Brain microvascular endothelial cell (primary cell): Measurements from ENCODE around the gene GFM1.
A peak's percentile ranks its signal among the peaks of the same experiment; 100 is the strongest.

Source experiments
- DNase-seq: peaks from one replicate; pipeline ENCODE4 v3.0.0-alpha.2; 2020
- H3K27ac ChIP-seq: fragments of 250-450 bp; sonication (Bioruptor Pico); 2 replicates; pipeline ENCODE4 v1.5.1; 2020; ENCODE audit warnings: mild to moderate bottlenecking, moderate library complexity
- H3K27me3 ChIP-seq: fragments of 250-450 bp; sonication (Bioruptor Pico); replicated peaks from 2 replicates; pipeline ENCODE4 v1.5.1; 2020; ENCODE audit warnings: mild to moderate bottlenecking
- H3K36me3 ChIP-seq: fragments of 250-450 bp; sonication (Bioruptor Pico); replicated peaks from 2 replicates; pipeline ENCODE4 v1.5.1; 2020; ENCODE audit warnings: mild to moderate bottlenecking
- H3K4me3 ChIP-seq: 2 replicates; pipeline ENCODE4 v1.5.1; 2011; ENCODE audit warnings: low read depth, mild to moderate bottlenecking, control low read depth, low read length, moderate library complexity
- in situ Hi-C: cut with HindIII; loops from 2 replicates; pipeline ENCODE4 v1.10.0; 2017; ENCODE audit warnings: low sequenced_read_pairs, low pct_ligation_motif_present
- TF ChIP-seq, protein P1 (sequence below): IDR thresholded peaks from 2 replicates; pipeline ENCODE4 v1.5.1; 2011; ENCODE audit warnings: low read depth, mild to moderate bottlenecking, moderate library complexity, low read length, control low read depth, inconsistent platforms; ENCODE audit errors: missing control alignments

GFM1 gene

DNA sequence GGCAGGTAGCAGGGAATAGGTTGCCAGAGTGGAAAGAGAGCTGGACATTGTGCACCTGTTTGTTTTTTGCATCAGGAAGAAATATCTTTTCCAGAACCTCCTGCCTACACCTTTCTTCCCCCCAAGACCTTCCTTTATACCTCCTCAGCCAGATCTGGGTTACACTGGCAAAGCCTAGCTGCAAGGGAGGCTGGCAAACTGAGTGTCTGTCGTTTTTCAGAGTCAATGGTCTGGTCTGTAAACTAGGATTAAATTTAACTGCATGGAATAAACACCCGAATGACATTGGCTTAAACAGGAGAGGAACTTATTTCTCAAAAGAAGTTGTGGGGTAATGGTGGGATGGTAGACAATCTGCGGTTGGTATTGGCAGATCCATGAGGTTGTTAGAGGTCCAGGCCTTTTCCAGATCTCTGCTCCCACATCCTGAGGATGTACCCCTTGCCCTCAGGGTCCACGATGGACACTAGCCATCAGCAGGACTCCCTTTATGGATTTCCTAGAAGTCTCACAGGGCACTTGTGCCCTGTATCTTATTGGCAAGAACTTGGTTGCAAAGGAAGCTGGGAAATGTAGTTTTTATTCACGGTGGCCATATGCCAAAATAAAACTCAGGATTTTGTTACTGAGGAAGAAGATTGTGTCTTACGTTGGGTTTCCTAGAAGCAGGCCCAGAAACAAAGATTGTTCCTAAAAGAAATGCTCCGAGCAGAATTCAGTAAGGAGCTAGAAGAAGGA lies 91.1 kb downstream of the GFM1 start:
- TF ChIP-seq, protein P1, sequence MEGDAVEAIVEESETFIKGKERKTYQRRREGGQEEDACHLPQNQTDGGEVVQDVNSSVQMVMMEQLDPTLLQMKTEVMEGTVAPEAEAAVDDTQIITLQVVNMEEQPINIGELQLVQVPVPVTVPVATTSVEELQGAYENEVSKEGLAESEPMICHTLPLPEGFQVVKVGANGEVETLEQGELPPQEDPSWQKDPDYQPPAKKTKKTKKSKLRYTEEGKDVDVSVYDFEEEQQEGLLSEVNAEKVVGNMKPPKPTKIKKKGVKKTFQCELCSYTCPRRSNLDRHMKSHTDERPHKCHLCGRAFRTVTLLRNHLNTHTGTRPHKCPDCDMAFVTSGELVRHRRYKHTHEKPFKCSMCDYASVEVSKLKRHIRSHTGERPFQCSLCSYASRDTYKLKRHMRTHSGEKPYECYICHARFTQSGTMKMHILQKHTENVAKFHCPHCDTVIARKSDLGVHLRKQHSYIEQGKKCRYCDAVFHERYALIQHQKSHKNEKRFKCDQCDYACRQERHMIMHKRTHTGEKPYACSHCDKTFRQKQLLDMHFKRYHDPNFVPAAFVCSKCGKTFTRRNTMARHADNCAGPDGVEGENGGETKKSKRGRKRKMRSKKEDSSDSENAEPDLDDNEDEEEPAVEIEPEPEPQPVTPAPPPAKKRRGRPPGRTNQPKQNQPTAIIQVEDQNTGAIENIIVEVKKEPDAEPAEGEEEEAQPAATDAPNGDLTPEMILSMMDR: no peak
- Histone ChIP-seq H3K36me3 (peaks cover 3% of the 10 kb centered on the region), H3K27ac (no peak overlapping the region), H3K27me3 (no peaks in the 10 kb centered on the region), H3K4me3 (no peak overlapping the region)
- DNase-seq: no peak
- in situ Hi-C loops: no loop called here

DNA sequence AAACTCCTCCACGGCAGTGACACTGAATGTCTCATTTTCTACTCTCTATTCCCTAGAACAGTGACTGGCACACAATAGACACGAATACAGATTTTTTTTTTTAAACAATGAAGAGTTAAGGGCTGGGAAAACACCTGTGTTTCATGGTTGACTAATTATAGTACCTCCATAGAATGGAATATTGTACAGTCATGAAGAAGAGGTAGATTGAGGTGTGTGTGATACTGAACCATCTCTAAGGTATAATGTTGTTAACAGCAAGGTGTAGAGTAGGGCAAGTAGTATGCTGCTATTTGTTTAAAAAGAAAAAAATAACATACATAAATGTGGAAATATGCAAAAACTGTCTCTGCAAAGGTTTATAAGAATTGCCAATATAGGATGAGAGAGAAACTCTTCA lies 93.1 kb downstream of the GFM1 start:
- TF ChIP-seq, protein P1: no peak
- in situ Hi-C loops: no loop called here
- no peak overlapping the region for H3K27ac ChIP-seq
- H3K4me3 ChIP-seq: no peak overlapping the region
- no peak for DNase-seq
- H3K36me3 ChIP-seq: peaks cover 9% of the 10 kb centered on the region
- H3K27me3 ChIP-seq: no peaks in the 10 kb centered on the region

DNA sequence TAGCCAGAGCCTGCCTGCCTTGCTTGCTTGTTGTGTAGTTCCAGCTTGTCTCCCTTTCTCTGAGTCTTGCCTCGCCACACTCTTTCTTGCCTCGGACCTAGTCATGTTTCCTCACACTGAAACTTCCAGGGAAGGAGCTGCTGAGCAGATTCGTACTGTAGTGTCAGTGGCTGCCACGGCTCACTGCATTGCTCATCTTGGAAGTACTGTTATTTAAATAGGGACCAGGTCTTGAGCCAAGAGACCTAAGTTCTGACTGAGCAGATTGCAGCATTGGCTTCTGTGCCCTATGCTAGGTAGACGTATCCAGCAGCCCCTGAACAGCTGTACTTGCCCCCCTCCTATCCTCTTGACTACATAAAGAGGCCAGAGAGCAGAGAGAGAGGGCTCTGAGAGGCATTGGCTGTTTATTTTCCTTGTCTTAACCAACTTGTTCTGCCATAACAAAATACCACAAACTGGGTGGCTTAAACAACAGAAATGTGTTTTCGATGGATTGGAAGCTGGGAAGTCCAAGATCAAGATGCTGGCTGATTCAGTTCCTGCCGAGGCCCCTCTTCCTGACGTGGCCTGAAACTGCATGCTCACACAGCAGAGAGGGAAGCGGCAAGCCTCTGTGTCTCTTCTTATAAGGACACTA lies 93.8 kb downstream of the GFM1 start:
- no peak for DNase-seq
- no peaks in the 10 kb centered on the region for H3K27me3 ChIP-seq
- H3K4me3 ChIP-seq: no peak overlapping the region
- TF ChIP-seq, protein P1: no peak
- H3K27ac ChIP-seq: peak overlapping the region; percentile 1
- peaks cover 12% of the 10 kb centered on the region for H3K36me3 ChIP-seq
- in situ Hi-C loops: no loop called here

DNA sequence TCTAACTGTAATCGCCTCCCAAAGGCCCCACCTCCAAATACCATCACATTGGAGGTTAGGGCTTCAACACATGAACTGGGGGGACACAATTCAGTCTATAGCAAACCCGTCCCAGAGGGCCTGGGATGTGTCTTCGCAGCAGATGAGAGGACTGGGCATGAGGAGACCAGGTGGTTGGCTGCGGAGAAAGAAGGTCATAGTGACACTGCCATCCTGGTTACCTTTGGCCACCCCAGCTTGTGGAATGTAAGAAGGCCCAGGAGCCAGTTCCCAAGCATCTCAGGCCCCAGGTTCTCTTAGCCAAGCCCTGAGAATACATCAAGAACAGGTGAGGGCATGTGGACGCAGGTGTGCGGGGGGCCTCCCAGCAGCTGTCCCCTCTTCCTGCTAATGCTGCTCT lies 94.3 kb downstream of the GFM1 start:
- in situ Hi-C loops: no loop called here
- Histone ChIP-seq H3K4me3 (no peak overlapping the region), H3K36me3 (peaks cover 13% of the 10 kb centered on the region), H3K27me3 (no peaks in the 10 kb centered on the region), H3K27ac (no peak overlapping the region)
- DNase-seq: no peak
- TF ChIP-seq, protein P1: no peak

DNA sequence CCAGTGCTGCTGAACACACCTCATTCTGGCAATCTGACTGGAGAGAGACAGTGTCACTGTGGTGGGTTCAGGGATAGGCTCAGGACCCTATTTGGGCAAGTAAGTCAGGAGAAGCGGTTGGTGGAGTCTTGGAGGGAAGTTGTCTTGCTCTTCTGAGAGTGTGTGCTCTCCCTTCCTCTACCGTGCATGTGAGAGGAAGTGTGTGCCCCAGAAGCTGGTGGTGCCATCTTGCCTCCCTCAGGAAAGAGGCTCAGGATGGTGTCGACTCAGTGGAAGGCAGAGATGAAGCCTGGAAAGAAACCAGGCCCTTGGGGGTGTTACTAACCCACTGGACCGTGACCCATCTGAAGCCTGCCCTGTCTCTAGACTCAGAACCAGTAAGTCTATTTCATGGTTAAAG lies 94.8 kb downstream of the GFM1 start:
- TF ChIP-seq, protein P1: no peak
- no peak for DNase-seq
- in situ Hi-C loops: no loop called here

More for the DNA sequence above, 94.8 kb downstream of the GFM1 start:
- H3K36me3 ChIP-seq: peaks cover 13% of the 10 kb centered on the region
- no peak overlapping the region for H3K4me3 ChIP-seq
- no peaks in the 10 kb centered on the region for H3K27me3 ChIP-seq
- H3K27ac ChIP-seq: no peak overlapping the region
